GM23248 (cell line): ENCODE data around the gene RC3H2.

Experiments used
- EZH2 ChIP-seq: fragments of 200-600 bp; sonication (generic); IDR thresholded peaks from 2 replicates; pipeline ENCODE4 v1.6.1; 2018; ENCODE audit warnings: antibody characterized with exemption, mild to moderate bottlenecking; ENCODE audit not compliant: insufficient read depth, poor library complexity, severe bottlenecking
- EZH2phosphoT487 ChIP-seq: fragments of 200-600 bp; sonication (generic); IDR thresholded peaks from 2 replicates; pipeline ENCODE4 v1.6.1; 2018; ENCODE audit warnings: antibody characterized with exemption, moderate library complexity, mild to moderate bottlenecking, low read depth; ENCODE audit not compliant: insufficient read depth

GRCh38 chr9:122949696-122950095 lies 44.5 kb upstream of the RC3H2 start:
- TF ChIP-seq EZH2 (no peak), EZH2phosphoT487 (no peak)
